B cell (primary cell): Measurements from ENCODE around the gene PCDHA3. TPM values are rescaled to one million over a fixed set of nuclear protein-coding genes. Genes with fewer than 3 reads are reported as not detected.
"Not testable (repeated sequence)": the region's sequence is repeated elsewhere in the genome, so short reads cannot be mapped to it uniquely, and the experiment has no call there.

Source experiments
- ATAC-seq: fragments of 200-7000 bp; cut with Tn5 transposase; one replicate; pipeline ENCODE4 v1.10.0; 2021; ENCODE audit warnings: low read depth, mild to moderate bottlenecking, moderate number of reproducible peaks, moderate library complexity
- CTCF ChIA-PET: fragments of 350-600 bp; sonication (Branson Sonifier 250); formaldehyde crosslinking; loops from one replicate; lab custom pipeline; 2021; ENCODE audit warnings: antibody characterized with exemption, inconsistent platforms; lab: Charles Lee
- POLR2A ChIA-PET: fragments of 350-600 bp; sonication (Branson Sonifier 250); formaldehyde crosslinking; loops from one replicate; lab custom pipeline; 2021; ENCODE audit warnings: antibody characterized with exemption; lab: Charles Lee
- DNase-seq: peaks from one replicate; pipeline ENCODE4 v3.0.0; 2013
- H2AFZ ChIP-seq: 2 replicates; pipeline ENCODE4 v1.6.1; 2012; ENCODE audit warnings: mild to moderate bottlenecking, low read depth, low read length; ENCODE audit not compliant: insufficient read depth, poor library complexity, severe bottlenecking
- H3K27ac ChIP-seq, 2 donors: 1 replicate in 1 of 2; 2 replicates in 1 of 2; pipeline ENCODE4 v1.5.1; 2012 to 2013; ENCODE audit warnings: low read length in 2 of 2, mild to moderate bottlenecking in 2 of 2, moderate library complexity in 1 of 2
- H3K27me3 ChIP-seq, 4 experiments: fragments of 200-600 bp in 1 of 4; sonication (generic) in 1 of 4; replicated peaks in 1 of 4; 1 replicate in 2 of 4; 2 replicates in 2 of 4; pipeline versions ENCODE4 v1.6.1 to v1.7.0; 2013 to 2016; ENCODE audit warnings: low read length in 3 of 4, mild to moderate bottlenecking in 2 of 4, mixed read lengths in 1 of 4, moderate library complexity in 1 of 4; ENCODE audit not compliant: insufficient read depth in 4 of 4, control insufficient read depth in 3 of 4; ENCODE audit errors: control extremely low read depth in 1 of 4
- H3K36me3 ChIP-seq, 2 experiments: replicated peaks in 1 of 2; 1 replicate in 1 of 2; 2 replicates in 1 of 2; pipeline versions ENCODE4 v1.6.1 to v1.7.1; 2013; ENCODE audit warnings: low read length in 1 of 2; ENCODE audit not compliant: insufficient read depth in 2 of 2, control insufficient read depth in 1 of 2; ENCODE audit errors: control extremely low read depth in 1 of 2, extremely low read depth in 1 of 2
- H3K4me1 ChIP-seq, 2 donors: fragments of 200-600 bp in 1 of 2; sonication (generic) in 1 of 2; 1 replicate in 1 of 2; 2 replicates in 1 of 2; pipeline versions ENCODE4 v1.5.1 to v1.6.1; 2013 to 2017; ENCODE audit warnings: low read length in 2 of 2; ENCODE audit not compliant: control insufficient read depth in 2 of 2, insufficient read depth in 2 of 2
- H3K4me2 ChIP-seq: replicated peaks from 2 replicates; pipeline ENCODE3; 2012; ENCODE audit warnings: mild to moderate bottlenecking, low read depth, low read length; ENCODE audit not compliant: poor library complexity, severe bottlenecking
- H3K4me3 ChIP-seq, 5 experiments: fragments of 200-600 bp in 1 of 5; sonication (generic) in 1 of 5; 1 replicate in 3 of 5; 2 replicates in 2 of 5; pipeline versions ENCODE4 v1.5.1 to v1.7.0; 2011 to 2016; ENCODE audit warnings: low read length in 4 of 5, mild to moderate bottlenecking in 4 of 5, low read depth in 2 of 5, control low read depth in 1 of 5, moderate library complexity in 1 of 5; ENCODE audit not compliant: insufficient read depth in 1 of 5; ENCODE audit errors: control extremely low read depth in 1 of 5, extremely low read depth in 1 of 5
- H3K79me2 ChIP-seq: fragments of 200-600 bp; sonication (generic); one replicate; pipeline ENCODE4 v1.6.0; 2016; ENCODE audit warnings: low read length; ENCODE audit not compliant: control insufficient read depth, insufficient read depth
- H3K9ac ChIP-seq: fragments of 200-600 bp; sonication (generic); 2 replicates; pipeline ENCODE4 v1.6.1; 2017; ENCODE audit warnings: mild to moderate bottlenecking, low read length, moderate library complexity
- H3K9me3 ChIP-seq, 3 donors: one replicate each; pipeline versions ENCODE4 v1.6.1 to v1.7.1; 2013; ENCODE audit warnings: low read length in 2 of 3; ENCODE audit not compliant: control insufficient read depth in 2 of 3, insufficient read depth in 1 of 3; ENCODE audit errors: control extremely low read depth in 1 of 3
- H4K20me1 ChIP-seq: 2 replicates; pipeline ENCODE4 v1.6.0; 2012; ENCODE audit warnings: mild to moderate bottlenecking, low read length; ENCODE audit not compliant: insufficient read depth, control insufficient read depth, poor library complexity, severe bottlenecking
- H3K27ac Mint-ChIP-seq: one replicate; pipeline ENCODE4 v1.8.0; 2021; ENCODE audit warnings: mixed read lengths
- H3K27me3 Mint-ChIP-seq: one replicate; pipeline ENCODE4 v1.8.0; 2021; ENCODE audit warnings: mixed read lengths
- H3K4me1 Mint-ChIP-seq: one replicate; pipeline ENCODE4 v1.8.0; 2021; ENCODE audit warnings: mixed read lengths
- H3K4me3 Mint-ChIP-seq: one replicate; pipeline ENCODE4 v1.8.0; 2021; ENCODE audit warnings: mixed read lengths
- H3K9me3 Mint-ChIP-seq: one replicate; pipeline ENCODE4 v1.8.0; 2022; ENCODE audit warnings: mixed read lengths; ENCODE audit not compliant: insufficient read depth
- CTCF ChIP-seq: fragments of 200-600 bp; IDR thresholded peaks from one replicate; pipeline ENCODE4 v1.8.0; 2022; ENCODE audit warnings: antibody characterized with exemption, mild to moderate bottlenecking
- EZH2 ChIP-seq: IDR thresholded peaks from 2 replicates; pipeline ENCODE4 v1.6.1; 2012; ENCODE audit warnings: borderline replicate concordance, low read depth, mild to moderate bottlenecking, moderate library complexity, low read length; ENCODE audit not compliant: insufficient read depth, poor library complexity, severe bottlenecking
- WGBS: methylation state at CpG from one replicate; pipeline ENCODE4 v1.1.5; 2013; ENCODE audit warnings: missing lambda C conversion rate; ENCODE audit not compliant: insufficient coverage; 5-methylcytosine and 5-hydroxymethylcytosine counted together
- intact Hi-C: fragments of 100-400 bp; cut with micrococcal nuclease; formaldehyde crosslinking; loops from one replicate; pipeline ENCODE4 v1.10.0; 2022
- polyA plus RNA-seq: library from polyadenylated mRNA; depleted of rRNA; stranded (reverse); fragments of >200 nt; gene quantifications from 2 replicates; pipeline ENCODE4 v1.2.3, GENCODE V29; 2012
- total RNA-seq, 2 donors: library from RNA; stranded (reverse); fragments of 120-200 nt in 1 of 2; gene quantifications; 1 replicate in 1 of 2; 2 replicates in 1 of 2; pipeline versions ENCODE4 v1.2.3 to v1.2.4, GENCODE V29; 2013 to 2022

PCDHA3 gene
- total and polyA plus RNA-seq, 2 donors (not counting 1 experiment from before 2014, with no cell fraction given), result not detected

GRCh38 chr5:140842798-140843733 is 42.2 kb downstream of the PCDHA3 start:
- CTCF ChIA-PET, result interaction anchor here (0.7 kb wide), 1 partner anchor 16 kb away, joined by 3 read pairs; no protein-coding TSS in a partner anchor

GRCh38 chr5:140848139-140849102 is 47.6 kb downstream of the PCDHA3 start, which contains the start of gene PCDHA9:
TSS of gene PCDHA9 (plus strand) at chr5:140848382. CDS start at chr5:140848496, 114 bp downstream.
- H3K4me3 Mint-ChIP-seq, H3K27me3 Mint-ChIP-seq, H2AFZ ChIP-seq, H3K36me3 ChIP-seq, H3K4me3 ChIP-seq, H3K79me2 ChIP-seq, POLR2A ChIA-PET, DNase-seq, CTCF ChIA-PET, H3K27ac Mint-ChIP-seq, H3K4me2 ChIP-seq, H3K4me1 Mint-ChIP-seq, H4K20me1 ChIP-seq, H3K9ac ChIP-seq, H3K27ac ChIP-seq, H3K9me3 Mint-ChIP-seq, H3K4me1 ChIP-seq, ATAC-seq, intact Hi-C loops: not testable (repeated sequence)
- Histone ChIP-seq H3K27me3 (peaks cover 0 to 12% (median 3%) of the 10 kb centered on the region in 4 experiments), H3K9me3 (peaks cover 2 to 25% (median 10%) of the 10 kb centered on the region in 3 donors)
- WGBS, result 34% methylated on average over 27 of the region's 48 CpGs

More at GRCh38 chr5:140842798-140843733, 42.2 kb downstream of the PCDHA3 start:
- no peak for TF ChIP-seq EZH2
- no peak for TF ChIP-seq CTCF
- no peak overlapping the region for H2AFZ ChIP-seq
- peaks cover 2 to 31% (median 13%) of the 10 kb centered on the region in 3 donors for H3K9me3 ChIP-seq
- no peak overlapping the region for H3K4me2 ChIP-seq
- H3K36me3 ChIP-seq, result no peaks in the 10 kb centered on the region
- 59% methylated on average over 86 of the region's 87 CpGs for WGBS
- H3K4me1 ChIP-seq, result no peaks in the 10 kb centered on the region
- POLR2A ChIA-PET, result no interaction called here
- intact Hi-C loops, result no loop called here
- H3K4me3 ChIP-seq, result no peak overlapping the region
- peaks cover 0 to 5% (median 2%) of the 10 kb centered on the region in 4 experiments for H3K27me3 ChIP-seq
- no peaks in the 10 kb centered on the region for H3K79me2 ChIP-seq
- Mint-ChIP-seq H3K4me1 (no peaks in the 10 kb centered on the region), H3K27me3 (peaks cover 18% of the 10 kb centered on the region), H3K4me3 (no peak overlapping the region), H3K27ac (no peak overlapping the region), H3K9me3 (peaks cover 6% of the 10 kb centered on the region)
- no peaks in the 10 kb centered on the region for H4K20me1 ChIP-seq
- no peak overlapping the region for H3K27ac ChIP-seq
- H3K9ac ChIP-seq, result no peak overlapping the region
- DNase-seq (no peak), ATAC-seq (no peak)
